Mesodermal cell (in vitro differentiated cells): ENCODE results near the gene ZNF81.

Source experiments
- H3K27ac ChIP-seq: 2 replicates; pipeline ENCODE4 v1.7.0; 2013; ENCODE audit warnings: mild to moderate bottlenecking, low read depth, low read length, moderate library complexity; ENCODE audit not compliant: severe bottlenecking
- H3K36me3 ChIP-seq: 2 replicates; pipeline ENCODE4 v1.7.1; 2013; ENCODE audit warnings: mild to moderate bottlenecking, low read length, moderate library complexity; ENCODE audit not compliant: control insufficient read depth, insufficient read depth
- H3K4me1 ChIP-seq: one replicate; pipeline ENCODE4 v1.7.1; 2013; ENCODE audit warnings: mild to moderate bottlenecking, low read length; ENCODE audit not compliant: insufficient read depth, control insufficient read depth, poor library complexity, severe bottlenecking
- H3K4me3 ChIP-seq: 2 replicates; pipeline ENCODE4 v1.7.0; 2013; ENCODE audit warnings: low read length, control low read depth, mild to moderate bottlenecking; ENCODE audit not compliant: insufficient read depth, poor library complexity, severe bottlenecking; ENCODE audit errors: extremely low read depth
- H3K9me3 ChIP-seq: 2 replicates; pipeline ENCODE4 v1.7.1; 2013; ENCODE audit warnings: mild to moderate bottlenecking, low read length, moderate library complexity; ENCODE audit not compliant: control insufficient read depth
- WGBS, 2 experiments: methylation state at CpG; one replicate each; pipeline ENCODE4 v1.1.5; 2013; ENCODE audit warnings: missing lambda C conversion rate in 2 of 2; ENCODE audit not compliant: insufficient coverage in 2 of 2; 5-methylcytosine and 5-hydroxymethylcytosine counted together

Gene ZNF81

DNA sequence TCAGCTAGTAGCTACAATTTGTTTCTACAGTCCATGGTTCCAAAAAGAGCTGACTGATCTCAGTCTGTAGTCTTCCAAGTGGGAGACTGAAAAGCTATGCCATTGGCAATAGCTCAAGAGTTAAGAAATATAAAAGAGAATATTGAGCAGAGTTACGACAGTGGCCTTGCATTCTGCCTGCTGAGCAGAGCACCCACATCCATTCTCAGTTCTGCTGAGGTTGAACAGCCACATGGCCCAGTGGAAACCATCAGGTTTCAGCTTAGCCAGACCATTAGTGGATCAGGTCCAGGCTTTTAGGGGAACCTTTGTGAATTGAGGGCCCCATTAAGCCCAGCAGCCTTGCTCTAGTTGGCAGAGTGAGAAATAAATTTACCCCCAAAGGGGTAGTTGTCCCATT, 28.1 kb downstream of the ZNF81 start:
- WGBS, 2 experiments = no CpG with 5 or more reads among the region's 1 CpG
- H3K9me3 ChIP-seq = no peaks in the 10 kb centered on the region
- H3K4me1 ChIP-seq = no peaks in the 10 kb centered on the region
- no peak overlapping the region for H3K4me3 ChIP-seq
- peaks cover 9% of the 10 kb centered on the region for H3K36me3 ChIP-seq
- no peak overlapping the region for H3K27ac ChIP-seq

DNA sequence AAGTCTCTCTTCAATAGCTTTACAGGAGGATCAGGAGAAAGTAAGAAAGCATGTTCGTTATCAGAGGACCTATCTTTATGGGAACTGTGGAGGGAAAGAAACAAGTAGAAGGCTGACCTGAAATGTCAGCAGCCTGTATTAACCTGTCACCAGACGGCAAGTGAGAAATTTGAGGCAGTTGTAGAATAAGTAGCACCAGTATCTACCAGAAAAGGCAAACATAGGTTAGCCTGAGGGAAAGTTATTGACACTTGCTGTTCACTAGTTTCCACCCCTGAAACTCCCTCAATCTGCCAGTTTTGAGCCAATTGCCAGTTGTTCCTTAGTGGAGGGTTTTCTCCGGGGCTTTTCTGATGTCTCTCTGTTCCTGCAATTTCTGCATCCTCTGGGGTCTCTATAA, 36.4 kb downstream of the ZNF81 start:
- no peak overlapping the region for H3K4me3 ChIP-seq
- no peaks in the 10 kb centered on the region for H3K4me1 ChIP-seq
- no peak overlapping the region for H3K27ac ChIP-seq
- WGBS, 2 experiments = 100% methylated on average over 2 of the region's 3 CpGs; no CpG with 5 or more reads in 1 of the 2 experiments
- peaks cover 18% of the 10 kb centered on the region for H3K36me3 ChIP-seq
- H3K9me3 ChIP-seq = no peaks in the 10 kb centered on the region

DNA sequence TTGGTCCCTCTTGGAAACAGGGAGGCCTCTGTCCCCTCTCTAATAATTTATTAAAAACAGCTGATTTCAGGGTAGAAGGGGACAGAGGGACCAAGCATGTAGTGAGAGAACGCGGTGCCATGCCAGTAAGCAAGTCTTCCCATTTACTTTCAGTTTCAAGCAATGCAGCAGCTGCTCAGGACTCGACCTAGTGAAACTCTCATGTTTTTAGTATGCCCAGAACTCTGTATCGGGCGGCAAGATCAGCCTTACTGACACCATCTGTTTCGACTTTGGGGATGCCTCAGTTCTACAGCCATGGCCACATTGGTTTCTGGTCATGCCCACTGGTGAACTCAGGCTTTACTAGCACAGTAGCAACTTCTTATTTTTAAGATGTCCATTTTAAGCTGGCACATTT, 40.6 kb downstream of the ZNF81 start:
- H3K4me1 ChIP-seq = no peaks in the 10 kb centered on the region
- no peak overlapping the region for H3K27ac ChIP-seq
- H3K36me3 ChIP-seq = peaks cover 18% of the 10 kb centered on the region
- no peak overlapping the region for H3K4me3 ChIP-seq
- H3K9me3 ChIP-seq = no peaks in the 10 kb centered on the region
- 94 to 95% methylated on average over 3 of the region's 6 CpGs for WGBS, 2 experiments

DNA sequence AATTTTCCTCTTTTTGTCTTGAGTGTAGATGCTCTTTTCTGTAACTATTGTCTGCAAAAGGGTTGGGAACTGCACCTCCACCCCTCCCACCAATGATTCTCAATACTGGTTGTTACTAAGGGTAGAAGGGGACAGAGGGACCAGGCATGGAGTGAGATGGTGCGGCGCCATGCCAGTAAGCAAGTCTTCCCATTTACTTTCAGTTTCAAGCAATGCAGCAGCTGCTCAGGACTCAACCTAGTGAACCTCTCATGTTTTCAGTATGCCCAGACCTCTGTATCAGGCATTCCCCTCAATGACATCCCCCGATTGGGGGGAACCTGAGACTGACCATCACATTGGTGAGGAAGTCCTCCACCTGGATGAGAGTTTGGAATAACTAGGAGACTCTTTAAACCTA, 41.5 kb downstream of the ZNF81 start:
- 100% methylated on average over 2 of the region's 3 CpGs; no CpG with 5 or more reads in 1 of the 2 experiments for WGBS, 2 experiments
- no peaks in the 10 kb centered on the region for H3K9me3 ChIP-seq
- H3K4me1 ChIP-seq = no peaks in the 10 kb centered on the region
- peaks cover 18% of the 10 kb centered on the region for H3K36me3 ChIP-seq
- H3K4me3 ChIP-seq = no peak overlapping the region
- no peak overlapping the region for H3K27ac ChIP-seq

DNA sequence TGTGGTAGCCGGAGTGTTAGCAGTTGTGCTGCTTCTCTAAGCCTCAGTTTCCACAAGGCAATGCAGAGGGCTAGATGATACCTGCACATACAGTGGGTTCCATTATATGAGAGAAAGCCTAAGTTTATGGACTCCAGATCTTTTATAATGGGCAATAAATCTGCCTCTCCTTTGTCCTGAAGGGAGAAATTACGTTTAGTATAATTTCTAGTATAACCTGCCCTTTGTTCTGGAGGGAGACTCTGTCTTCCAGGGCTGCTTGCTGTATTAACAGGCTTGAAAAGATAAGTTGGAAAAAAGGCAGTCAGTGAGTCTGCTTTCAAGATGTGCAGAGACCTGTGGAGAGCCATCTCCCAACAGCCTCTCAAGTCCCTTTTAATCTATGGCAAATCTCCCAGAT, 42.8 kb downstream of the ZNF81 start:
- Histone ChIP-seq H3K4me3 (no peak overlapping the region), H3K9me3 (no peaks in the 10 kb centered on the region), H3K36me3 (peaks cover 18% of the 10 kb centered on the region), H3K4me1 (no peaks in the 10 kb centered on the region), H3K27ac (no peak overlapping the region)
- WGBS, 2 experiments = no CpG with 5 or more reads among the region's 2 CpGs

DNA sequence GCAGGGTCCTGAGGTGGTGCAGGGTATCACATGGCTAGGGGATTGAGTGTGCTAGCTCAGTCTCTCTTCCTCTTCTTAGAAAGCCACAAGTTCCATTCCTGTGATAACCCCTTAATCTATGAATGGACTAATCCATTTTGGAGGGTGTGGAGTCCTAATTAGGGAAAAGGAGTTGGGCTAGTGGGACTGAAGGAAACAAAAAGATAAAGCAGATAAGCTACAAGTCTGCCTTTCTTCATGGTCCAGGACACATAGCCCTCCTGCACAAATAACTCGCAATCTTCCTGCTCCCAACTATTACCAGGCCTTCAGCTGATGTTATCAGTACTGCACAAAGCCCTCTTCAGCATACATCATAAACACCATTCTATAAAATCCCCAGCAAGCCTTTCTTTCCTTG, 44.2 kb downstream of the ZNF81 start:
- Histone ChIP-seq H3K4me1 (no peaks in the 10 kb centered on the region), H3K36me3 (peaks cover 14% of the 10 kb centered on the region), H3K27ac (no peak overlapping the region), H3K9me3 (no peaks in the 10 kb centered on the region), H3K4me3 (no peak overlapping the region)
- WGBS, 2 experiments = 92 to 100% methylated on average over 1 of the region's 1 CpG

DNA sequence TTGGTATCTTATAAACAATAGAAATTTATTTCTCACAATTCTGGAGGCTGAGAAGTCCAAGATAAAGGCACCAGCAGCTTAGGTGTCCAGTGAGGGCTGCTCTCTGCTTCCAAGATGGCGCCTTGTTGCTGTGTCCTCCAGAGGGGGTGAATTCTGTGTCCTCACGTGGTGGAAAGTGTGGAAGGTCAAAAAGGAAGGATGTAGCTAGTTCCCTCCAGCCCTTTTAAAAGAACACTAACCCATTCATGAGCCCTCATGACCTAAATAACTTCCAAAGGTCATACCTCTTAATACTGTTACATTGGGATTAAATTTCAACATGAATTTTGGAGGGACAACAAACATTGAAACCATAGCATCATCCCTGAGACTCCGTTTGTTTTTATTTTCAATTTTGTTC, 48.8 kb downstream of the ZNF81 start:
- H3K27ac ChIP-seq = no peak overlapping the region
- no peak overlapping the region for H3K4me3 ChIP-seq
- no peaks in the 10 kb centered on the region for H3K9me3 ChIP-seq
- peaks cover 13% of the 10 kb centered on the region for H3K36me3 ChIP-seq
- no CpG with 5 or more reads among the region's 3 CpGs for WGBS, 2 experiments
- H3K4me1 ChIP-seq = no peaks in the 10 kb centered on the region

DNA sequence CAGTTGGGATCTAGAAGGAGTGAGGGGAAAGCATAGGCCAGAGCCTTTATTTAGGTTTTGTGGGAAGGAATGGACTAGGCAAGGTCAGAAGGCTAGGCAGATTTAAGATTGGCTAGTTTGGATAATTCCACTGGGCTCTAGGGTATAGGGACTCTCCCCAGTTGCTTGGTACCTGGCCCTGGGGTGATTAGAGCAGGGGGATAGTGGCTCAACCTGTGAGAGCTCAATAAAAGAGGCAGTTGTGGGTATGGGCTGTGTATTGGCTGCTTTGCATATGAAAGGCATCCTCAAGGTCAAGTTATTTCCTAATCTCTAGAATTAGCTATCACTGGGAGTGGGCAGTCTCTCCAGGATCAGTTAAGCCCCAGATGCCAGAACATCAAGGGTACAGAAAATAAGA, 61.3 kb downstream of the ZNF81 start:
- H3K9me3 ChIP-seq = no peaks in the 10 kb centered on the region
- no peaks in the 10 kb centered on the region for H3K4me1 ChIP-seq
- H3K27ac ChIP-seq = no peak overlapping the region
- H3K36me3 ChIP-seq = peaks cover 9% of the 10 kb centered on the region
- no peak overlapping the region for H3K4me3 ChIP-seq

DNA sequence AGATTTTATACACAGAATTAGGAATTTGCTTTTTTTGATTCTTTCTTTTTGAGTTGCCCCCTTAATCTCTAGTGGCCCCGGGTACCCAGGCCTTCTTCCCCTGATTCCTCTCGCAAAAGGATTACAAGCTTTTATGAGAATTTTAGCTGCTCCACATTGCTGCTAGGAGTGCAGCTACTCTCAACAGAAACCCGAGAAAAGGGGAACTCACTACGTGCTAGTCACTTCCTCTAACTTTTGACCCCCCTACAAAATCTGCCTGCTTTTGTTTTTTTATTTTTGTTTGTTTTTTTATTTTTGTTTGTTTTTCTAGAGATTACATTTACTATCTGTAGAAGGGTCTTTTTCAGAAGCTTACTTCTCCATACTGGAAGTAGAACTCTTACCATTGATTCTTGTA, 64.1 kb downstream of the ZNF81 start:
- no CpG with 5 or more reads among the region's 4 CpGs for WGBS, 2 experiments
- H3K9me3 ChIP-seq = no peaks in the 10 kb centered on the region
- H3K27ac ChIP-seq = no peak overlapping the region
- no peak overlapping the region for H3K4me3 ChIP-seq
- H3K4me1 ChIP-seq = no peaks in the 10 kb centered on the region
- H3K36me3 ChIP-seq = peaks cover 4% of the 10 kb centered on the region

DNA sequence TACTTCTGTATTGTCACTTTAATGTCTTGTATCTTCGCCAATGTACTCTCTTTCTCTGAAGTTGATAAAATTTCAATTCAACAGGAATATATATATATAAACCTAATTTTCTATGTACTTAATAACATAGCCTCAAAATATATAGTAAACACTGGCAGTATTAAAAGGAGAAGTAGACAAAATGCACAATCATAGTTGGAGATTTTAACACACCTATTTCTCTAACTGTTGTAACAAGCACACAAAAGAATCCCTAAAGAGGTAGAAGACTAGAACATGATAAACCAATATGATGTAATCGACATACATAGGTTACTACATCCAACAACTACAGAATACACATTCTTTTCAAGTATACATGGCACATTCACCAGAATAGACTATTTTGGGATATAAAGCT, 65.5 kb downstream of the ZNF81 start:
- Histone ChIP-seq H3K4me1 (no peaks in the 10 kb centered on the region), H3K36me3 (peaks cover 4% of the 10 kb centered on the region), H3K4me3 (no peak overlapping the region), H3K9me3 (no peaks in the 10 kb centered on the region), H3K27ac (no peak overlapping the region)
- WGBS, 2 experiments = no CpG with 5 or more reads among the region's 2 CpGs

DNA sequence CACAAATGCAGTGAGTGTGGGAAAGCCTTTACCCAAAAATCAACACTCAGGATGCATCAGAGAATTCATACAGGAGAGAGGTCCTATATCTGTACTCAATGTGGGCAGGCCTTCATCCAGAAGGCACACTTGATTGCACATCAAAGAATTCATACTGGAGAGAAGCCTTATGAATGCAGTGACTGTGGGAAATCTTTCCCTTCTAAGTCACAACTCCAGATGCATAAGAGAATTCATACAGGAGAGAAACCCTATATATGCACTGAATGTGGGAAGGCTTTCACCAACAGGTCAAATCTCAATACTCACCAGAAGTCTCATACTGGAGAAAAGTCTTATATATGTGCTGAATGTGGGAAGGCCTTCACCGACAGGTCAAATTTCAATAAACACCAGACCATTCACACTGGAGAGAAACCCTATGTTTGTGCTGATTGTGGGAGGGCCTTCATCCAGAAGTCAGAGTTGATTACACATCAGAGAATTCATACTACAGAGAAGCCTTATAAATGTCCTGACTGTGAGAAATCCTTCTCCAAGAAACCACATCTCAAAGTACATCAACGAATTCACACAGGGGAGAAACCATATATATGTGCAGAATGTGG, 79.3 kb downstream of the ZNF81 start:
- peaks cover 15% of the 10 kb centered on the region for H3K9me3 ChIP-seq
- no peak overlapping the region for H3K27ac ChIP-seq
- no peak overlapping the region for H3K4me3 ChIP-seq
- no peaks in the 10 kb centered on the region for H3K4me1 ChIP-seq
- WGBS, 2 experiments = no CpG with 5 or more reads among the region's 2 CpGs
- H3K36me3 ChIP-seq = peaks cover 23% of the 10 kb centered on the region
